Stimulated activated naive CD4-positive, alpha-beta T cell (primary cell): Measurements from ENCODE around the gene HYDIN.

Experiments used
- DNase-seq, 6 experiments: peaks; one replicate each; lab custom pipeline; 2025; lab: John Stamatoyannopoulos, UW

The HYDIN gene

DNA sequence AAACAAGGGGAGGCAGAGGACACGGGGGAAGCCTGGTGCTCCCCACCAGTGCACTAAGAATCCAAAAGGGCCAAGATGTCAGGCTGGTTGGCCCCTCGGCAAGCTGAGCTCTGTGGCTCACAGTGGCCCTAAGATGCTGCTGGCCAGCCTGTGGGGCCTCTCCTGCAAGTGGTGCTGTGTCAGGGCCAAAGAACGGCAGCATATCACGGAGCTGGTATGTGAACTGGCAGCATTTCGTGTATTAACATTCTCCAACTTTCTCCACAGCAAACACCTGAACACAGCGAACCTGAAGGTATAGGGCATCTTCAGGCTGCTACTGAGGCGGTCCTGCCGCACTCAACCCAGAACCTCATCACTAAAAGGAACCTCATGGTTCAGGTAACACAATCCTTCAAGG is 464.3 kb downstream of the HYDIN start:
- DNase-seq: no peak

DNA sequence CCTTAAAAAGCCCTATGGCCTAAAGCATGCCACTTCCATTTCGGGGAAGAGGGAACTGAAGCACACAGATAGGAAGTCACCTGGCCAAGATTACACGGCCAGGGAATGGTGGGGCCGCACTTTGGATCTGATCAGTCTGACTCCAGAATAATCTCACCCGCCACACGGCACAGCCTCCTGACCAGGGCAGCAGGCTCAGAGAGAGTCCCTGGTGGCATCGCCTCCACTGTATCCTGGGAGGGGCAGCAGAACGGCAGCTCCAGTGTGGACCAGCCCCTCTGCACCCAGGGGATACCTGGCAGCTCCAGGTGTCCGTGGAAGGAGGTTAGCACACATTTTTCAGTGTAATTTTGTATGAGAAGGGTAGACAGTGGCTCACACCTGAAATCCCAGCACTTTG is 465.0 kb downstream of the HYDIN start:
- DNase-seq: no peak

DNA sequence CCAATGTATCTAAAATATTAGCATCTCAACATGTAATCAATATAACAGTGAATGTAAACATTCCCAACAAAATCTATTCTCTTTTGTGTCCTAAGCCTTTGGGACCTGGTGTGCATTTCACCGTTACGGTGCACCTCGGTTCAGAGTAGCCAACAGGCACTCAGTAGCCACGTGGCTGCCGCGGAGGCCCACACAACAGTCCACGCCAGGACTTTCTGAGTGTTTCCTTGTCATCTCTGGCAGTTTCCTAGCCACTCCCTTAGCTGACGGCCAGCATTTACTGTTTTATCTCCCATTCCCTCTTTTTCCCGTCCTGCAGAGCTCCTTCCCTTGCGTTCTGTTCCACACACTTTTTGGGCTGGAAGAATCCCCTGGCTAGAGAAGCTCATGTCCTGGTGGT is 465.9 kb downstream of the HYDIN start:
- DNase-seq: no peak

DNA sequence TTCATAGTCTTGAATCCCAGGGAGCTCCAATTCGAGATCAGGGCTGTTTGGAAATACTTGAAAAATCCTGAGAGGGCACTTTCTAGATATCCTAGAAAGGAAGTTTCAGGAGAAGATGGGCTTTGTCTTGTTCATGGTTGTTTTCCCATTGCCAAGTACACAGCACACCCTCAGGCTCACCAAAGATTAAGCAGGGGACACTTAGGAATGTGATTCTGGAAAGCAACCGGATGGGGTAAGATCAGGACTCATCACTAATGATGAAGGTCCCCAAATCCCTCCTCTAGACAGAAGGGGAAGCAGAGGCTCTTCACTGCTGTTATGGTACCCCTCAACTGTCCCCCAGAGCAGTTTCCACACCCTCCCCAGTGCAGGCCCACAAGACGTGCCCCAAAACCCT is 470.3 kb downstream of the HYDIN start:
- DNase-seq: no peak

DNA sequence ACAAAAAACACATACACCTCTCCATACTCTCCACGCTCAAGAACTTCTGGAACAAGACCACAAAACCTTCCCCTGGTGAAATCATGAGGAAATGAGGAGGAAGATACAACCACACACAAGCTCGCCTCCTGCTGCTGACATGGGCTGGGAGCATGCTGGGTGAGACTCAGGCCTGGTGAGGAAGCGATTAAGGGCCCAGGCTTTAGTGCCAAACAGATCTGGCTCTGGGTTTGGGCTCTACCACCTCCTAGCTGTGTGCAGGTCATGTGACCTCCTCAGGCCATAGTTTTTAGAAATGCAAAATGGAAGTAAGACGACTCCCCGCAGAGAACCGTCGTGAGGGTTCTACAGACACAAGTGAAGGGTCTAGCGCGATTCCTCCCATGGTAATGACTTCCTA is 470.9 kb downstream of the HYDIN start:
- DNase-seq: no peak

DNA sequence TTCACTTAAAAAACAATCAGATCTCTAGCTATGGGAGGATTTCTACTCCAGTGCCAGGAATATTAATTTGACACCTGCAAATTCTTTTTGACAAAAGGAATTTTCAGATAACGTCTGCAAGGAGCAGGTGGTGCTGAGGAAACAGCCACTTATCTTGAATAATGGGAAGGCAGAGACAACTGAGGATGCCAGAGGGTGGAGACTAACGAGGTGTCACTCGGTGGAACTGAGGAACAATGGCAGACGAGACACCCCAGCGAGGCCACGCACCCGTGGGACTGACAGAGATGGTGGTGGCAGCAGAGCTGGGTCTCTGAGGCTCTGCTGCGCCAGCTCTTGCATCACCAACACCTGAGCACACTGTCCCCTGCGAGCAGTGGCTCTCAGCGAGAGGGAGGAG is 471.7 kb downstream of the HYDIN start:
- no peak for DNase-seq
